ENCODE measurements around the gene PRSS36. TPM values are rescaled to one million over a fixed set of nuclear protein-coding genes. Genes with fewer than 3 reads are reported as not detected.
A peak's percentile ranks its signal among the peaks of the same experiment; 100 is the strongest.
"Not testable (repeated sequence)": the region's sequence is repeated elsewhere in the genome, so short reads cannot be mapped to it uniquely, and the experiment has no call there.

Gene PRSS36
- total and polyA plus RNA-seq, 12 donors = 0.89 to 18.3 (median 7.4) TPM

GRCh38 chr16:31168848-31169247 is 19.0 kb upstream of the PRSS36 start:
- Histone ChIP-seq H3K9me3 (replicated peaks in 1 of 3) (no peaks in the 10 kb centered on the region), H3K27ac (no peak overlapping the region), H3K4me1 (replicated peaks in 1 of 2) (no peaks in the 10 kb centered on the region), H3K27me3 (no peaks in the 10 kb centered on the region), H3K36me3 (replicated peaks in 1 of 2) (no peaks in the 10 kb centered on the region), H3K4me3 (no peak overlapping the region)
- no peak for DNase-seq
- intact Hi-C loops (cut with DNase I) = no loop called here
- 55 to 75% (median 61%) methylated on average over 2 of the region's 2 CpGs for WGBS, 4 donors
- no peak for TF ChIP-seq POLR2A (IDR thresholded peaks at IDR 0.05)
- TF ChIP-seq CTCF (IDR thresholded peaks at IDR 0.05) = no peak

- Histone ChIP-seq H3K9me3 (replicated peaks in 1 of 3) (no peaks in the 10 kb centered on the region), H3K4me3 (no peak overlapping the region), H3K4me1 (replicated peaks in 1 of 2) (no peaks in the 10 kb centered on the region), H3K27me3 (no peaks in the 10 kb centered on the region), H3K36me3 (replicated peaks in 1 of 2) (no peaks in the 10 kb centered on the region), H3K27ac (no peak overlapping the region)
- DNase-seq = no peak
- 73 to 79% (median 76%) methylated on average over 8 of the region's 8 CpGs for WGBS, 4 donors
- TF ChIP-seq POLR2A (IDR thresholded peaks at IDR 0.05) (no peak), CTCF (IDR thresholded peaks at IDR 0.05) (no peak)
- intact Hi-C loops (cut with DNase I) = no loop called here
Observed at GRCh38 chr16:31167315-31167714, 17.4 kb upstream of the PRSS36 start.

GRCh38 chr16:31157136-31157535 is 7.3 kb upstream of the PRSS36 start:
- no peak overlapping the region for H3K27ac ChIP-seq
- no peak overlapping the region for H3K4me3 ChIP-seq
- H3K9me3 ChIP-seq (replicated peaks in 1 of 3) = no peaks in the 10 kb centered on the region
- whole genome bisulfite sequencing, 4 donors = 42 to 70% (median 50%) methylated on average over 6 to 8 of the region's 8 CpGs
- TF ChIP-seq POLR2A (IDR thresholded peaks at IDR 0.05) (no peak), CTCF (IDR thresholded peaks at IDR 0.05) (no peak)
- intact Hi-C loops (cut with DNase I) = no loop called here
- H3K36me3 ChIP-seq (replicated peaks in 1 of 2) = no peaks in the 10 kb centered on the region
- H3K27me3 ChIP-seq = no peaks in the 10 kb centered on the region
- peak in 1 of 7 donors; percentile 36 for DNase-seq
- H3K4me1 ChIP-seq (replicated peaks in 1 of 2) = no peaks in the 10 kb centered on the region

GRCh38 chr16:31150976-31151375 is 1.1 kb upstream of the PRSS36 start:
- H3K27me3 ChIP-seq = peaks cover 11% of the 10 kb centered on the region
- WGBS, 4 donors = 69 to 78% (median 74%) methylated on average over 6 of the region's 6 CpGs
- DNase-seq; H3K9me3 ChIP-seq (replicated peaks in 1 of 3); H3K27ac ChIP-seq; H3K36me3 ChIP-seq (replicated peaks in 1 of 2); H3K4me3 ChIP-seq; intact Hi-C loops (cut with DNase I); H3K4me1 ChIP-seq (replicated peaks in 1 of 2): not testable (repeated sequence)

GRCh38 chr16:31149332-31149731 is 534 bp downstream of the PRSS36 start:
- intact Hi-C loops (cut with DNase I) = loop anchor here (10.0 kb wide), 2 partner anchors 65 to 165 kb away; partner anchors contain the start of genes HSD3B7 (in 1 of the 2) and PRSS53 (in 1 of the 2)
- Histone ChIP-seq H3K4me3 (no peak overlapping the region), H3K27ac (peak overlapping the region in 2 of 5 donors; percentile 34 to 52), H3K9me3 (replicated peaks in 1 of 3) (no peaks in the 10 kb centered on the region), H3K4me1 (replicated peaks in 1 of 2) (no peaks in the 10 kb centered on the region), H3K27me3 (peaks cover 11% of the 10 kb centered on the region), H3K36me3 (replicated peaks in 1 of 2) (no peaks in the 10 kb centered on the region)
- WGBS, 4 donors = 51 to 78% (median 66%) methylated on average over 5 of the region's 5 CpGs
- TF ChIP-seq CTCF (IDR thresholded peaks at IDR 0.05) (no peak), POLR2A (IDR thresholded peaks at IDR 0.05) (no peak)
- DNase-seq = no peak
